ENCODE results near the gene ANAPC5. TPM values are rescaled to one million over a fixed set of nuclear protein-coding genes. Genes with fewer than 3 reads are reported as not detected.
"Not testable (repeated sequence)": the region's sequence is repeated elsewhere in the genome, so short reads cannot be mapped to it uniquely, and the experiment has no call there.

The ANAPC5 gene
- total RNA-seq, 1 experiment from 2014 or later = 116 TPM

DNA sequence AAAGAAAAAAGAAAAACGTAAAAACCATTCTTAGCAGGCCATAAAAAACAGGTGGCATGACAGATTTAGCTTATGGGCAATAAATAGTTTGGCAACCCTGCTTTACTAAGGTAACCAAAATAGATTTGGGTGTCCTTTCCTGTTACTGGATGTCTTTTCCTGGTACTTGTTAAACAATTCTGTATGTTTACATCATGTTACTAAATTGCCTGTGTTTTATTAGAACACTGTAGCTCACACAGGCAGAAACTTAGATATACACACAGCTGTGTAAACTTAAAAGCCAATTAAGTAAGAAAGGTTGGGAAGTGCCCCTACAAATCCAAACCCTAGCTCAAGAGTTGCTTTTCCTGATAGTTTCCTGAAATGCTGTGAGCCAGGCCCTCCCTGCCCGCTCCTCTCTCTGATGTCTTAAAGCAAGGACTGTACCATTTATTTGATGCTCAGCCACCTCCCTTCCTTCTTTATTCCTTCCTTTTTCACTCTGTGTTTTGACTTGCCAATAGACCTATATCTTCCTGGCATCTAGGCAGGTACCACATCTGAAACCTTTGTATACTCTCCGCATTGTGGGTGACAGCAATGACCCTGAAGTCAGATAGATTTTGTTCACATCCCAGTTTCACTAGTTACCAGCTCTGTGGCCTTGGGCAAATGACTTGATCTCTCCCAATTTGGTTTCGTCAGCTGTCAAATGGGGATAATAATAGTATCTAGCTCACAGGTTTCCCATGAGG is 52.0 kb downstream of the ANAPC5 start (continued):
- TF ChIP-seq, protein P1, sequence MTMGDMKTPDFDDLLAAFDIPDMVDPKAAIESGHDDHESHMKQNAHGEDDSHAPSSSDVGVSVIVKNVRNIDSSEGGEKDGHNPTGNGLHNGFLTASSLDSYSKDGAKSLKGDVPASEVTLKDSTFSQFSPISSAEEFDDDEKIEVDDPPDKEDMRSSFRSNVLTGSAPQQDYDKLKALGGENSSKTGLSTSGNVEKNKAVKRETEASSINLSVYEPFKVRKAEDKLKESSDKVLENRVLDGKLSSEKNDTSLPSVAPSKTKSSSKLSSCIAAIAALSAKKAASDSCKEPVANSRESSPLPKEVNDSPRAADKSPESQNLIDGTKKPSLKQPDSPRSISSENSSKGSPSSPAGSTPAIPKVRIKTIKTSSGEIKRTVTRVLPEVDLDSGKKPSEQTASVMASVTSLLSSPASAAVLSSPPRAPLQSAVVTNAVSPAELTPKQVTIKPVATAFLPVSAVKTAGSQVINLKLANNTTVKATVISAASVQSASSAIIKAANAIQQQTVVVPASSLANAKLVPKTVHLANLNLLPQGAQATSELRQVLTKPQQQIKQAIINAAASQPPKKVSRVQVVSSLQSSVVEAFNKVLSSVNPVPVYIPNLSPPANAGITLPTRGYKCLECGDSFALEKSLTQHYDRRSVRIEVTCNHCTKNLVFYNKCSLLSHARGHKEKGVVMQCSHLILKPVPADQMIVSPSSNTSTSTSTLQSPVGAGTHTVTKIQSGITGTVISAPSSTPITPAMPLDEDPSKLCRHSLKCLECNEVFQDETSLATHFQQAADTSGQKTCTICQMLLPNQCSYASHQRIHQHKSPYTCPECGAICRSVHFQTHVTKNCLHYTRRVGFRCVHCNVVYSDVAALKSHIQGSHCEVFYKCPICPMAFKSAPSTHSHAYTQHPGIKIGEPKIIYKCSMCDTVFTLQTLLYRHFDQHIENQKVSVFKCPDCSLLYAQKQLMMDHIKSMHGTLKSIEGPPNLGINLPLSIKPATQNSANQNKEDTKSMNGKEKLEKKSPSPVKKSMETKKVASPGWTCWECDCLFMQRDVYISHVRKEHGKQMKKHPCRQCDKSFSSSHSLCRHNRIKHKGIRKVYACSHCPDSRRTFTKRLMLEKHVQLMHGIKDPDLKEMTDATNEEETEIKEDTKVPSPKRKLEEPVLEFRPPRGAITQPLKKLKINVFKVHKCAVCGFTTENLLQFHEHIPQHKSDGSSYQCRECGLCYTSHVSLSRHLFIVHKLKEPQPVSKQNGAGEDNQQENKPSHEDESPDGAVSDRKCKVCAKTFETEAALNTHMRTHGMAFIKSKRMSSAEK (CRISPR knock-in tag; IDR thresholded peaks at IDR 0.05; ENCODE audit: borderline replicate concordance) = no peak
- TF ChIP-seq, protein P2, sequence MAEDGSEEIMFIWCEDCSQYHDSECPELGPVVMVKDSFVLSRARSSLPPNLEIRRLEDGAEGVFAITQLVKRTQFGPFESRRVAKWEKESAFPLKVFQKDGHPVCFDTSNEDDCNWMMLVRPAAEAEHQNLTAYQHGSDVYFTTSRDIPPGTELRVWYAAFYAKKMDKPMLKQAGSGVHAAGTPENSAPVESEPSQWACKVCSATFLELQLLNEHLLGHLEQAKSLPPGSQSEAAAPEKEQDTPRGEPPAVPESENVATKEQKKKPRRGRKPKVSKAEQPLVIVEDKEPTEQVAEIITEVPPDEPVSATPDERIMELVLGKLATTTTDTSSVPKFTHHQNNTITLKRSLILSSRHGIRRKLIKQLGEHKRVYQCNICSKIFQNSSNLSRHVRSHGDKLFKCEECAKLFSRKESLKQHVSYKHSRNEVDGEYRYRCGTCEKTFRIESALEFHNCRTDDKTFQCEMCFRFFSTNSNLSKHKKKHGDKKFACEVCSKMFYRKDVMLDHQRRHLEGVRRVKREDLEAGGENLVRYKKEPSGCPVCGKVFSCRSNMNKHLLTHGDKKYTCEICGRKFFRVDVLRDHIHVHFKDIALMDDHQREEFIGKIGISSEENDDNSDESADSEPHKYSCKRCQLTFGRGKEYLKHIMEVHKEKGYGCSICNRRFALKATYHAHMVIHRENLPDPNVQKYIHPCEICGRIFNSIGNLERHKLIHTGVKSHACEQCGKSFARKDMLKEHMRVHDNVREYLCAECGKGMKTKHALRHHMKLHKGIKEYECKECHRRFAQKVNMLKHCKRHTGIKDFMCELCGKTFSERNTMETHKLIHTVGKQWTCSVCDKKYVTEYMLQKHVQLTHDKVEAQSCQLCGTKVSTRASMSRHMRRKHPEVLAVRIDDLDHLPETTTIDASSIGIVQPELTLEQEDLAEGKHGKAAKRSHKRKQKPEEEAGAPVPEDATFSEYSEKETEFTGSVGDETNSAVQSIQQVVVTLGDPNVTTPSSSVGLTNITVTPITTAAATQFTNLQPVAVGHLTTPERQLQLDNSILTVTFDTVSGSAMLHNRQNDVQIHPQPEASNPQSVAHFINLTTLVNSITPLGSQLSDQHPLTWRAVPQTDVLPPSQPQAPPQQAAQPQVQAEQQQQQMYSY (CRISPR knock-in tag; IDR thresholded peaks at IDR 0.05) = no peak

DNA sequence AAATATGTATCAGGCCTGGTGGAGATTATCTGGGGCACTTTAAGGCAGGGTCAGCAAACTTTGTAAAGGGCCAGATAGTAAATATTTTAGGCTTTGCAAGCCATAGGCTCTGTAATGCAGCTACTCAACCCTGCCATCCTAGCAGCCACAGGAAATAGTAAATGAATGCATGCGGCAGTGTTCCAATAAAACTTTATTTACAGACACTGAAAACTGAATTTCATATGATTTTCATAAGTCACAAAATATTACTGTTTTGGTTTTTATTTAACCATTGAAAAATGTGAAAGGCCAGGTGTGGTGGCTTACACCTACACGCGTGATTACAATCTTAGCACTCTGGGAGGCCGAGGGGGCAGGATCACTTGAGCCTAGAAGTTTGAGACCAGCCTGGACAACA is 52.5 kb downstream of the ANAPC5 start:
- no peaks in the 10 kb centered on the region for H3K9me3 Mint-ChIP-seq
- H3K27me3 Mint-ChIP-seq (ENCODE audit: low read depth) = no peaks in the 10 kb centered on the region
- H3K4me3 Mint-ChIP-seq = no peak overlapping the region
- TF ChIP-seq, protein P2 (CRISPR knock-in tag; IDR thresholded peaks at IDR 0.05) = no peak
- TF ChIP-seq NFE2L1 (CRISPR knock-in tag; IDR thresholded peaks at IDR 0.05) = no peak
- TF ChIP-seq ZNF396 (CRISPR knock-in tag; IDR thresholded peaks at IDR 0.05; ENCODE audit: borderline replicate concordance) = no peak
- TF ChIP-seq, protein P3, sequence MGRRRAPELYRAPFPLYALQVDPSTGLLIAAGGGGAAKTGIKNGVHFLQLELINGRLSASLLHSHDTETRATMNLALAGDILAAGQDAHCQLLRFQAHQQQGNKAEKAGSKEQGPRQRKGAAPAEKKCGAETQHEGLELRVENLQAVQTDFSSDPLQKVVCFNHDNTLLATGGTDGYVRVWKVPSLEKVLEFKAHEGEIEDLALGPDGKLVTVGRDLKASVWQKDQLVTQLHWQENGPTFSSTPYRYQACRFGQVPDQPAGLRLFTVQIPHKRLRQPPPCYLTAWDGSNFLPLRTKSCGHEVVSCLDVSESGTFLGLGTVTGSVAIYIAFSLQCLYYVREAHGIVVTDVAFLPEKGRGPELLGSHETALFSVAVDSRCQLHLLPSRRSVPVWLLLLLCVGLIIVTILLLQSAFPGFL (CRISPR knock-in tag; IDR thresholded peaks at IDR 0.05; ENCODE audit: borderline replicate concordance) = no peak
- no peak overlapping the region for H3K27ac Mint-ChIP-seq
- POLR2A ChIA-PET = no interaction called here
- DNase-seq (ENCODE audit: low spot score) = no peak
- CTCF ChIA-PET = interaction anchor here (0.5 kb wide), 1 partner anchor 180 kb away, joined by 3 read pairs; no protein-coding TSS in a partner anchor
- peaks cover 8% of the 10 kb centered on the region for H3K4me1 Mint-ChIP-seq
- no peak for ATAC-seq
- no peaks in the 10 kb centered on the region for H3K36me3 Mint-ChIP-seq

DNA sequence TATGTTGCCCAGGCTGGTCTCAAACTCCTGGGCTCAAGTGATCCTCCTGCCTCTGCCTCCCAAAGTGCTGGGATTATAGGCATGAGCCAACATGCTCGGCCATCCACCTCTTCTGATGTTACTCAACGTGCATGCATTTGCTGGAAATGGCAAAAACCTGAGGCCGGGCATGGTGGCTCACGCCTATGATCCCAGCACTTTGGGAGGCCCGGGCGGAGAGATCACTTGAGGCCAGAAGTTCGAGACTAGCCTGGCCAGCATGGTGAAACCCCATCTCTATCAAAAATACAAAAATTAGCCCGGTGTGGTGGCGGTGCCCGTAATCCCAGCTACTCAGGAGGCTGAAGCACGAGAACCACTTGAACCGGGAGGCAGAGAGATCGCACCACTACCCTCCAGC is 53.8 kb downstream of the ANAPC5 start:
- DNase-seq (ENCODE audit: low spot score); CTCF ChIA-PET; H3K4me1 Mint-ChIP-seq; POLR2A ChIA-PET; H3K36me3 Mint-ChIP-seq; H3K27me3 Mint-ChIP-seq (ENCODE audit: low read depth); H3K27ac Mint-ChIP-seq; H3K9me3 Mint-ChIP-seq; ATAC-seq: not testable (repeated sequence)
- peak overlapping the region; percentile 89 for H3K4me3 Mint-ChIP-seq
